Measurements from ENCODE around the gene PSMC2.
"Not testable (repeated sequence)": the region's sequence is repeated elsewhere in the genome, so short reads cannot be mapped to it uniquely, and the experiment has no call there.

The PSMC2 gene

GRCh38 chr7:103379270-103379975 is 32.0 kb downstream of the PSMC2 start:
- DNase-seq (ENCODE audit: low read depth in 2 of 2), result no peak

- no peak for DNase-seq (ENCODE audit: low read depth in 2 of 2)
These were observed 33.1 kb downstream of the PSMC2 start for GRCh38 chr7:103380395-103381191.

DNA sequence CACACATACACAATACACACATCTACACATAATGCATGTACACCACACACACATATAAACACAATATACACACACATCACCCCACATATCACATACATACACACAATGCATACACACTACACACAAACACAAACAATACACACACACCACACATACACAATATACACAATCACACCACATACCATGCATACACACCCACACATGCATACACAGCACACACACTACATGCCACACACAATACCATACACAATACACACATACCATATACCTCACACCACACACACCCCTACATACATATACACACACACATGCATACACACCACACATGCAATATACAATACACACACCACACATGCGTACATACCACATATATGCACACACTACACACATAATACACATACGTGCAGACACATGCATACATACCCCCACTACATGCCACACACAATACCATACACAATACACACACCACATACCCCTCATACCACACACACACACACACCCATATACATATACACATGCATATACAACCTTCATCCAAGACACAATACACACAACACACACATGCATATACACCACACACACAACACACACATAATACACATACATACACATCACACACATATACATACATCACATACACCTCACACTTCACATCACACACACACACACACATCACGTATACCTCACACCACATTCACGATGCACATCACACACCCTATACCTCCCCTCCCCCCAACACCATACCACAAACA is 34.0 kb downstream of the PSMC2 start:
- DNase-seq (ENCODE audit: low read depth in 2 of 2), result no peak

DNA sequence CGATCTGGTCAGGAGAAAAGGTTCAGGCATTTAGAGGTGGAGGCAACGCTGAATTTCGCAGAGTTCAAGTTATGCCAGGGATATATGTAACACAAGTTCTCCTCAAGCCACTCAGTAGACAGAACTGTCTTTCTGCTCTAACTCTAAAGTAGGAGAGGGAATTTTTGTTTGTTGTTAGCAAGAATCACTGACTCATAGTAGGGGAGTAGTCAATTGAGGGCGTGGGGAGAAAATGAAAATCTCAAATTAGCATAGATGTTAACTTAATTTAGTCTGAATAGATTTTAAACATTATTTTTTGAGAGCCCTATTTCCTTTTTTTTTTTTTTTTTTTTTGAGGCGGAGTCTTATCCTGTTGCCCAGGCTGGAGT is 34.6 kb downstream of the PSMC2 start:
- DNase-seq (ENCODE audit: low read depth in 2 of 2), result no peak

DNA sequence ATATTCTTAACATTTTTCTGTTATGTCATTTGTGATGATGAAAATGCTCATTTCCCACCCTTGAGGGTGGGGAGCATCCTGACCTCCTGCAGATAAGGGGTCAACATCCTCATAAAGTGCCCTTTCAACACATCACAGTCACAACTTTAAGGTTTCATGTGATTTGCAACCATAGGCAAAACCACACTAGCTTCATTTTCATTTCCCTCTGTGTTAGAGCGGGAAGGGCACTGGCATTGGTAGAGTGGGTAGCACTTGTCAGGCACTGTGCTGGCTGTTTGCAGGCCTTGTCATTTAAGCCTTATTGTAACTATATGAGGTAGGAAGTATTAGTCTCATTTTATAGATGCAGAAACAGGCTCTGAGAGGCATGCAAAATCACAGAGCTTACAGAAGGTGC is 39.8 kb downstream of the PSMC2 start:
- no peak for DNase-seq (ENCODE audit: low read depth in 2 of 2)

DNA sequence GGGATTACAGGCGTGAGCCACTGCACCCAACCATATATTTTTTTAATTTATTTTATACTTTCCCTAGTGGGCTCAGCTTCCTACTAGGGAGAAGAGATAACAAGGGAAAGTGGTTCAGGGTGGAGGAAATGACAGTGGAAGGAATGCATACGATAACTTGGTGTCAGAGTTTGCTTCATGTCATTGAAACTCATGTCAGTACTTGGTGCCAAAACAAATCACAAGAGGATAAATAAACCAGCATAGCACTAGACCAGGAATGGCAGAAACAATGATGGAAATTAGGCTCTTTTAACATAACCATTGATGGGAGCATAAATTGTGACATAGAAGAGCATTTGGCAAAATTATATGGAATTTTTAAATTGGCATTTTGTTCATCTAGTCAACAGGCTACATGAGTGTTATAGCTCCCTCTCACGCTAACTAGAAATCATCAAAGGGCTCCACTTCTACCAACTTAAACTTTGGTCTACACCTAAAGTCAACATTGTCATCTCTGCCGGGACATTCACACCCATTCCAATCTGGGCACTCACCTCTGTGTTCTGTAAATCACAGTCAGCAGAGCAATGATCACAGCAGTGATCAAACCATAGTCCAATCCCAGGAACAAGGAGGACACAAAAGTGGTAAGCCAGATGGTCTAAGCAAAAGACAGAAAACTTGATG is 41.2 kb downstream of the PSMC2 start:
- no peak for DNase-seq (ENCODE audit: low read depth in 2 of 2)

DNA sequence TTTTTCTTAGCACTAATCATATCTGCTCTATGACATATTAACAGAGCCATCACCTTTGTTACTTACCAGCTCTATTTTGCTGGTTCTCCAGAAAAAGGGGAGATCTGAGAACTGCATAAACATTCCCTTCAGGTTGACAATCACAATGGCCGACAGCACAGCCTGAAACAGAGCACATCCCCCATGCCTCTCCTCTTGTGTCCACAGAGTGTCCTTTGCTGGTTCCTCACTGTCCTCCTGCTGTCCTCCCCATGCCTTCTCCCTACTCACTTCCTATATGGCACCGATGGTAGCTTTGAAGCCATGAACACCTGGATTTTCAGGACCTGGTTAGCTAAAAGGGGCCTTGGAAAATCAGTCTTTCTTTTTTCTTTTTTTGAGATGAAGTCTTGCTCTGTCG is 41.8 kb downstream of the PSMC2 start:
- no peak for DNase-seq (ENCODE audit: low read depth in 2 of 2)

DNA sequence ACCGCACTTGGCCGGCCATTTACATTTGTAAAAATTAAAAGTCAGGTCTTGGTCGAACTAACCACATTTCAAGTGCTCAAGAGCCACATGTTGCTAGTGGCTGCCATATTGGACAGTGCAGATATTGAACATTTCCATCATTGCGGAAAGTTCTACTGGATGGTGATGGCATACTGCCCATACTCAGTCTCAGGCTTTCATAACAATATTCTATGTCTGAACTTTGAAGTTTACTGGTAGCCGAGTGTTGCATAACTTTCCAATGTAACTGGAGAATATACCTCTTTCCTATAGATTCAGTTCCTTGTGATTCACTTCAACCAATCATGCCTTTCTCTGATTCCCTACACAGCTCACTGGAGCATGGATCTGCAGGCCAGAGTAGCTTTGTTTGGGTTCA is 43.7 kb downstream of the PSMC2 start:
- no peak for DNase-seq (ENCODE audit: low read depth in 2 of 2)

GRCh38 chr7:103391976-103392375 is 44.5 kb downstream of the PSMC2 start:
- no peak for DNase-seq (ENCODE audit: low read depth in 2 of 2)

- DNase-seq (ENCODE audit: low read depth in 2 of 2), result no peak
These were observed 47.1 kb downstream of the PSMC2 start for GRCh38 chr7:103394566-103394965.

- no peak for DNase-seq (ENCODE audit: low read depth in 2 of 2)
These were observed 47.6 kb downstream of the PSMC2 start for GRCh38 chr7:103395071-103395470.

DNA sequence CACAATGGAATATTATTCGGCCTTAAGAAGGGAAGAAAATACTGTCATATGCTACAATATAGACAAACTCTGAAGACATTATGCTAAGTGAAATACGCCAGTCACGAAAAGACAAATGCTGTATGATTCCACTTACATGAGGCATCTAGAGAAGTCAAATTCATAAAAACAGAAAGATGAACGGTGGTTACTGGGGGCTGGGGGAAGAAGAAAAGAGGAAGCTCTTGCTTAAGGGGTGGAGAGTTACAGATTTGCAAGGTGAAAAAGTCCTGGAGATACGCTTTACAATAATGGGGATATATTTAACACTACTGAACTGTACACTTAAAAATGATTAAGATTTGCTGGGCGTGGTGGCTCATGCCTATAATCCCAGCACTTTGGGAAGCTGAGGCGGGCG is 49.0 kb downstream of the PSMC2 start:
- DNase-seq (ENCODE audit: low read depth in 2 of 2), result no peak

DNA sequence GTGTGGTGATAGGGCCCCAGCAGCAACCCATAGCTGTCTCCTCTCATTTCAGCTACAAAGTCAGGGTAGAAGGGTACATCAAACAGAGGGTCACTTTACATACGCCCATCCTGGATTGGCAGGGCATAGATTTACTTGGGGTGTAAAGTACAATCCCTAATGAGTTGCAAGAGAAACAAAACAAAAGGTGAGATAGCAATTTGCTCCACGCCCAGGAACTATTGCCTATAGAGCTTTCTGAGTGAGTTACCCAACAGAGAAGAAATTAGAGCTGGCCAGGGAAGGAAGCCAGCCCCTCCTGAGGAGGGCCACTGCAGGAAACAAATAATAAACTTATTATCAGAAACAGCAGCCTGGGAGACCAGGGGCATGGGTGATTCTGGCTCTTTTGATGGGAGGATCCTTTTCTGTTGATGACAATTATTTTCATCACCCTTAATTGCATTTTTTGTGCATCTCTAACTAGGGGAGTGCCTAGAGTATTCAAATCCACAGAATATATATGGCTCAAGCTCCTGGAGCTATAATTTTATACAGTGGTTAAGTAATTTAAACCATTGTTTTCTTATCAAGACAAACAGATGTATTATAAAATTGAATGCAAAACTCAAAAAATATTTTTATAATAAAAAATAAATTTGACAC is 51.2 kb downstream of the PSMC2 start:
- no peak for DNase-seq (ENCODE audit: low read depth in 2 of 2)

GRCh38 chr7:103399687-103400086 is 52.2 kb downstream of the PSMC2 start:
- not testable (repeated sequence) for DNase-seq (ENCODE audit: low read depth in 2 of 2)

GRCh38 chr7:103405789-103406613 is 58.6 kb downstream of the PSMC2 start:
- not testable (repeated sequence) for DNase-seq (ENCODE audit: low read depth in 2 of 2)

- no peak for DNase-seq (ENCODE audit: low read depth in 2 of 2)
These were observed 64.7 kb downstream of the PSMC2 start for GRCh38 chr7:103412151-103412550.

- DNase-seq (ENCODE audit: low read depth in 2 of 2), result no peak
These were observed 66.0 kb downstream of the PSMC2 start for GRCh38 chr7:103413407-103413806.

DNA sequence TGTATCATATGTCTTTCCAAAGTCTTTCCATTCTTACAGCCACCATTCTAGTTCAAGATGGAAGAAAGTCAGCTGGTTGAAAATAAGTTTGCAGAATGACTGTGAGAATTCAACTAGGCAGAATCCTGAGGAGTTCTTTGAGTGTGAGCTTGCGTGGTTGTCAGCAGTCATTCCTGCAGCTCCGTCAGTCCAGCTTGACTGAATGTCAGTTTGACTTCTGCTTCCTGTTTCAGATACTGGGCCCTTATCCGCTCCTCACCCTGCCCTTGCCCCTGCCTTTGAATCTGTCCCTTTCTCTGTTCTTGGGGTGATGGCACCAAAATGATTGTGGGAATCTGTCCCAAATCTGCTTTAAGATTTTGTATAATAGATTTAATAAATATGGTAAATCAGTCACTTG is 70.8 kb downstream of the PSMC2 start:
- no peak for DNase-seq (ENCODE audit: low read depth in 2 of 2)

Measured in stimulated activated CD4-positive, alpha-beta T cell treated with anti-CD3 and anti-CD28 coated beads, Interleukin-1b, Interleukin-23, amount 100 ng/mL, for 4 hours (primary cell).